Spleen (tissue), 7 donors: ENCODE results near the gene HACD2.

ENCODE experiments used
- POLR2A ChIP-seq, 3 donors: fragments of 450-650 bp; IDR thresholded peaks; one replicate each; pipeline ENCODE4 v1.5.1; 2017; ENCODE audit warnings: antibody characterized with exemption in 3 of 3, mild to moderate bottlenecking in 1 of 3
- POLR2AphosphoS5 ChIP-seq, 3 donors: sonication (generic); formaldehyde crosslinking; IDR thresholded peaks; one replicate each; pipeline ENCODE4 v1.5.1; 2017; ENCODE audit warnings: antibody characterized with exemption in 3 of 3
- TF ChIP-seq, protein P1 (sequence below), 11 experiments: fragments of 200-600 bp in 7 of 11; fragments of 450-650 bp in 4 of 11; sonication (generic) in 4 of 11; IDR thresholded peaks in 8 of 11; conservative IDR thresholded peaks in 3 of 11; 1 replicate in 7 of 11; 2 replicates in 4 of 11; pipeline versions ENCODE4 v1.4.0 to v1.8.0; 2016 to 2021; ENCODE audit warnings: antibody characterized with exemption in 11 of 11, inconsistent platforms in 4 of 11, mild to moderate bottlenecking in 1 of 11
- donor health status: DM: no; HTN: no; CAD: no; lungs with moderate emphysema.
- donor health status: DM: no; HTN: no; CAD: no.
- donor health status: DM: no; HTN: no; CAD: no.

DNA sequence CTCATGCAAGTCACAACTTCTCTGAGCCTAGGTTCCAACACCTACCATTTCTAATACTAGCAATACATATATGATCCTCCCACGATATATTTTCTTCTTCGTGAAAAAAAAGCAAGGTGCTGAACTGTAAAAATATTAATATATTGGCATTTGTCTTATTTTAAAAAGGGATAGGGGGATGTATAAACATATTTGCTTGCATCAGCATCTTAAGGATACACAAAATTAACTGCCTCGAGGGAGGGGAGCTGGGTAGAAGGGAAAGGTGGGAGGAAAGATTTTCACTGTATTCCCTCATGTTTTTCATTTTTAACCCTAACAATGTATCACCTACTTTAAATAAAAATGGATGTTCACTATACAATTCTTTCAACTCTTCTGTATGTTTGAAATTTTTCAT is 1.3 kb downstream of the HACD2 start:
- TF ChIP-seq, protein P1, sequence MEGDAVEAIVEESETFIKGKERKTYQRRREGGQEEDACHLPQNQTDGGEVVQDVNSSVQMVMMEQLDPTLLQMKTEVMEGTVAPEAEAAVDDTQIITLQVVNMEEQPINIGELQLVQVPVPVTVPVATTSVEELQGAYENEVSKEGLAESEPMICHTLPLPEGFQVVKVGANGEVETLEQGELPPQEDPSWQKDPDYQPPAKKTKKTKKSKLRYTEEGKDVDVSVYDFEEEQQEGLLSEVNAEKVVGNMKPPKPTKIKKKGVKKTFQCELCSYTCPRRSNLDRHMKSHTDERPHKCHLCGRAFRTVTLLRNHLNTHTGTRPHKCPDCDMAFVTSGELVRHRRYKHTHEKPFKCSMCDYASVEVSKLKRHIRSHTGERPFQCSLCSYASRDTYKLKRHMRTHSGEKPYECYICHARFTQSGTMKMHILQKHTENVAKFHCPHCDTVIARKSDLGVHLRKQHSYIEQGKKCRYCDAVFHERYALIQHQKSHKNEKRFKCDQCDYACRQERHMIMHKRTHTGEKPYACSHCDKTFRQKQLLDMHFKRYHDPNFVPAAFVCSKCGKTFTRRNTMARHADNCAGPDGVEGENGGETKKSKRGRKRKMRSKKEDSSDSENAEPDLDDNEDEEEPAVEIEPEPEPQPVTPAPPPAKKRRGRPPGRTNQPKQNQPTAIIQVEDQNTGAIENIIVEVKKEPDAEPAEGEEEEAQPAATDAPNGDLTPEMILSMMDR (IDR thresholded peaks at IDR 0.05 in 8 of 11, conservative IDR thresholded peaks at IDR 0.05 in 3 of 11) = no peak
- no peak for TF ChIP-seq POLR2A (IDR thresholded peaks at IDR 0.05)
- no peak for TF ChIP-seq POLR2AphosphoS5 (IDR thresholded peaks at IDR 0.05)
